Measurements from ENCODE around the gene NET1.

GRCh38 chr10:5448333-5449001, 36.1 kb downstream of the NET1 start:
- TF ChIP-seq ZNF274 (IDR thresholded peaks at IDR 0.05; ENCODE audit: low read depth, low read length), result no peak
- TF ChIP-seq YY1 (IDR thresholded peaks at IDR 0.05; ENCODE audit: insufficient read depth, insufficient read length), result no peak
- no peak for TF ChIP-seq SUZ12 (IDR thresholded peaks at IDR 0.05; ENCODE audit: extremely low read depth, insufficient read depth, insufficient read length)

Data from NT2/D1 (cell line).